ENCODE results near the gene DDX21.
"Not testable (repeated sequence)": the region's sequence is repeated elsewhere in the genome, so short reads cannot be mapped to it uniquely, and the experiment has no call there.

Gene DDX21

GRCh38 chr10:68959695-68960527 is 3.9 kb downstream of the DDX21 start:
- TF ChIP-seq CTCF (IDR thresholded peaks at IDR 0.05; ENCODE audit: borderline replicate concordance, control extremely low read depth, extremely low read depth, insufficient read depth, missing control alignments) = no peak
- DNase-seq (ENCODE audit: low spot score) = no peak
- in situ Hi-C loops (cut with MboI; ENCODE audit: low sequenced_read_pairs, unreplicated experiment) = no loop called here

GRCh38 chr10:68963151-68963550 is 7.2 kb downstream of the DDX21 start:
- no peak for TF ChIP-seq CTCF (IDR thresholded peaks at IDR 0.05; ENCODE audit: borderline replicate concordance, control extremely low read depth, extremely low read depth, insufficient read depth, missing control alignments)
- no peak for DNase-seq (ENCODE audit: low spot score)
- in situ Hi-C loops (cut with MboI; ENCODE audit: low sequenced_read_pairs, unreplicated experiment) = no loop called here

- in situ Hi-C loops (cut with MboI; ENCODE audit: low sequenced_read_pairs, unreplicated experiment) = no loop called here
- no peak for TF ChIP-seq CTCF (IDR thresholded peaks at IDR 0.05; ENCODE audit: borderline replicate concordance, control extremely low read depth, extremely low read depth, insufficient read depth, missing control alignments)
These were observed 18.0 kb downstream of the DDX21 start for GRCh38 chr10:68973975-68974374.

GRCh38 chr10:68975936-68976473 is 20.0 kb downstream of the DDX21 start:
- in situ Hi-C loops (cut with MboI; ENCODE audit: low sequenced_read_pairs, unreplicated experiment); DNase-seq (ENCODE audit: low spot score): not testable (repeated sequence)

More at GRCh38 chr10:68973975-68974374, 18.0 kb downstream of the DDX21 start:
- no peak for DNase-seq (ENCODE audit: low spot score)

GRCh38 chr10:68979738-68980137 is 23.8 kb downstream of the DDX21 start:
- in situ Hi-C loops (cut with MboI; ENCODE audit: low sequenced_read_pairs, unreplicated experiment); DNase-seq (ENCODE audit: low spot score): not testable (repeated sequence)

- TF ChIP-seq CTCF (IDR thresholded peaks at IDR 0.05; ENCODE audit: borderline replicate concordance, control extremely low read depth, extremely low read depth, insufficient read depth, missing control alignments) = no peak
- DNase-seq (ENCODE audit: low spot score) = no peak
- in situ Hi-C loops (cut with MboI; ENCODE audit: low sequenced_read_pairs, unreplicated experiment) = no loop called here
These were observed 25.1 kb downstream of the DDX21 start for GRCh38 chr10:68981074-68981473.

- in situ Hi-C loops (cut with MboI; ENCODE audit: low sequenced_read_pairs, unreplicated experiment) = no loop called here
- no peak for TF ChIP-seq CTCF (IDR thresholded peaks at IDR 0.05; ENCODE audit: borderline replicate concordance, control extremely low read depth, extremely low read depth, insufficient read depth, missing control alignments)
- no peak for DNase-seq (ENCODE audit: low spot score)
These were observed 26.4 kb downstream of the DDX21 start for GRCh38 chr10:68982389-68982788.
